Umbilical cord (tissue), 2 donors: Measurements from ENCODE around the gene XXYLT1. TPM values are rescaled to one million over a fixed set of nuclear protein-coding genes. Genes with fewer than 3 reads are reported as not detected.
"Not testable (repeated sequence)": the region's sequence is repeated elsewhere in the genome, so short reads cannot be mapped to it uniquely, and the experiment has no call there.

Experiments
- DNase-seq: peaks from one replicate; pipeline ENCODE4 v3.0.0-alpha.2; 2015; ENCODE audit warnings: low spot score
- total RNA-seq: library from RNA; depleted of rRNA; stranded (reverse); fragments of >200 nt; gene quantifications from one replicate; pipeline ENCODE4 v1.2.3, GENCODE V29; 2014; ENCODE audit warnings: low replicate concordance; ENCODE audit not compliant: insufficient read depth

The XXYLT1 gene
- total RNA-seq, 1 donor from 2014 or later = 21.4 TPM

DNA sequence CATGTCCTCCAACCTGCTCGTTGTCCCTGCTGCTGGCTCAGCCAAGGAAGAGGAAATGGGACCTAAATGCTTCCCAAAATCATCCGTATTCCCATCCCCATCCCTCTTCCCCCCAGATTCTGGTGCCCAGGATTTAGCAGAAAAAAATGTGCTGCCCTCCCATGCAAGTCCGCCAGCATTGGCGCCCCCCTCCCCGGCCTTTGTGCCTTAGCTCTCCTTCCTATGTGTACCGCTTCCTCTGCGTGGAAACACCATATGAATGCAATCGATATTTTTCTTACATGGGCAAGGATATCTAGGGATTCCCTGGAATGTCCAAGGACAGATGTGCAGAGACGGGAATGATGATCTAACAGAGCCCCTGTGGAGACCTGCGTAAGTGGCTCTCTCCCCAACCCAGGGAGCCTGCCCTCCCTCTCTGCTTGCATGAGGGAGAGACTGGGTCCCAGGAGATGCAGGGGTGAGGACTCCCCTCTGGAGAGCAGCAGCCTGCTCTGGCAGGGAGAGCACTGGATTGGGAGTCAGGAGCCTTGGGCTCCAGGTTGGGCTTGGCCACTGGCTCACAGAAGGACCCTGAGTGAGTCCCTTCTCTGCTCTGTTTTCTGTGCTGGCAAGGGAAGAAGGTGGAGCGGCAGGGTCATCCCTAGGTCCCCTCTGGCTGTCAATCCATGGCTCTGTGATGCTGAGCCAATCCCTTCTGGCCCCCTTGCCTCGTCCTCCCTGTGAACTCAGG lies 227.2 kb downstream of the XXYLT1 start:
- DNase-seq = no peak

DNA sequence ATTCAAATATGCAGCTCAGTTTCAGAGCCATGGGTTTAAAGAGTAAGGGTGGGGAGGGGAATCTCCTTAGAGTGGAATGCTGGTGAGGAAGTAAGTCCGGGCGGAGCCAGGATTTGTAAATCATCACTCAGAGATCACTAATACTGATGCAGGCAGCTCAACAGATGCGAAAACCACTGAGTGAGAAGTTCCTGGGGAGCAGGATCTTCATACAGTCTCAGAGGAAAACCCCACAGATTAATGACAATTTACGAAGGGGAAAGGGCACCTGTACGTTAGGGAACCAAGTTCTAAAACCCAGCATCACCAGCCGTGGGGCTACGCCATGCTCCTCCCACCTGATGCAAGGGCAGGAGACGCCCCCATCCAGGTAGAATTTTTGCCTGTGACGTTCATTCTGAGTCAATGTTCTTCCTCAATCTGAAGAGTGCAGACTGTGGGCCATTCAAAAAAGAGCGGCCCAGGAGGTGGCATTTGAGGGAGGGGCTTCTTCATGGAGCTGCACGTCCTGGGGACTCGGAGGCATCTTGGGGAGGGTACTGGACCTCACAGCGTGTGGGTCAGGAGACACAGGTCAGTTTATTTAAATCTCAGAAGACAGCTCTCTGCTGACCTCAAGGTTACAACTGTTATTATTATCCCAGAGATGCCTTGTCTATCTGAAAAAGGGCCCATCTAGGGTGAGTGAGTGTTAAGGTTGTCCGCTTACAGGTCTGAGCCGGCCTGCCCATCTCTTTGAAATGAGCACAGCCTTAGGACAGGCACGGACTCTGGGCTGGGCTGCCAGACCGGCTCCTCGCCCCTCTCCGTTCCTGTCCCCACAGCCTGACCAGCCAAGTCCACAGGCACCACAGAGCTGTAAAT lies 228.0 kb downstream of the XXYLT1 start:
- DNase-seq = peak; percentile 21

DNA sequence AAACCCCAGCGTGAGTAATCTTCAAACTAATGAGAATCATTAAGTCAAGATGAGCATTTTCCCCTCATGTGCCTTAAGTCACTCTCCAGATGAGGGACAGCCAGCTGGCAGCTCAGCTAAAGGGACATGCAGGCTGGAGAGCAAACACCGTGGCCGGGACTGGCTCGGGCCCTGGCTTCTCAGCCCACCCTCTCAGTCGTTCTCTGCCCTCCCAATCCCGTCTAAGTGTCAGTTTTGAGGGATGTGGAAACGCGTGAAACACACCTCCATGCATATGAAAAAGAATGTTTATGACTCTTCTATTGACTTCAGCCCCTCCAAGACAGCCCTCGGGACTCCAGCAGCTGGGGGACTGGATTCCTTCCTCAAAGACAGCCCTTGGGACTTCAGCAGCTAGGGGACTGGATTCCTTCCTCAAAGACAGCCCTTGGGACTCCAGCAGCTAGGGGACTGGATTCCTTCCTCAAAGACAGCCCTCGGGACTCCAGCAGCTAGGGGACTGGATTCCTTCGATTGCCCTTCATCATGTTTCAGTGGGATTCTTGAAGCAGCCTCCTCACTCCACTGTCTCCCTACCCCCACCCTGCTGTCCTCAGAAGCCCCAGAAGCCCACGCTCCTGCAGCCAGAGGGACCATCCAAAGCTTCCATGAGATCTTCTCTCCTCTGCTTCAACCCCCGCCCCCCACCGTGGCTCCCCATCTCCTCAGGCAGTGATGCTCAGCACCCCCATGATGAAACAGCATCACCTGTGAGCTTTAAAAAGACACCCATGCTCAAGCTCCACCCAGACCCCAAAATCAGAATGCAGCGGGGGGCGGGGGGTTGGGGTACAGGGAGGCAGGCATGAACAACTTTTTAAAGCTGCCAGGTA lies 228.9 kb downstream of the XXYLT1 start:
- no peak for DNase-seq

DNA sequence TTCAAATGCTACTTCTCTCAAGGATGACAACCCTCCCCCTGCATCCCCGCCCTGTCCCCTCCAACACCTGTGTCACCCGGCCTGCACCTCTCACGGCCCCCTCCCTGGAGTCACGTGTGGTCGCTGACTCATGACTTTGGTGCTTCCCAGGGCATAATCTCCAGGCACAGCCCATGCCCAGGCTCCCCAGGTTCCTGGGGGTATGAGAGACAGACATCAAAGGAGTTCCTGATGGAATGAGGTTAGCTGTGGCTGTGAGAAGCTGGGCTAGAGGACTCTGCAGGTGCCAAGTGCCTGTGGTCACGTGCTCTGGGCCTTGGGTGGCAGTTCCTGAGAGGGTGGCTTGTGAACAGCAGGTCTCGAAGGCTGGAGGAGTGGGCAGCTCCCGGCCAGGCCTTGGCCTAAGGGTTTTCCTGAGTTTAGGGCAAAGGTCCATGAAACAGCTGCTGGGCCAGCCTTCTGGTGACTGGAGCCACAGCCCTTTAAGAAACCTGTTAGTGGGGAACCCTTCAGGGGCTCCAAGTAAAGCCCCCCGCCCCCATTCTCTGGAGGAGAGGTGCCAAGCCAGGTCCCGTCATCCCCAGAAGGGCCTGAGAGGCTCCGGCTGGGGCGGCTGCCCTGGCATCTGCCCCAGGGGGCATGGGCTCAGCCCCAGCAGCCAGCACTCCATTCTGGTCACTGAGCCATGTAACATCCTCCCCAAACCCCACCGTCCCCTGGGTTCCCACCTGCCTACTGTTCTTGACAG lies 230.0 kb downstream of the XXYLT1 start:
- DNase-seq = no peak

DNA sequence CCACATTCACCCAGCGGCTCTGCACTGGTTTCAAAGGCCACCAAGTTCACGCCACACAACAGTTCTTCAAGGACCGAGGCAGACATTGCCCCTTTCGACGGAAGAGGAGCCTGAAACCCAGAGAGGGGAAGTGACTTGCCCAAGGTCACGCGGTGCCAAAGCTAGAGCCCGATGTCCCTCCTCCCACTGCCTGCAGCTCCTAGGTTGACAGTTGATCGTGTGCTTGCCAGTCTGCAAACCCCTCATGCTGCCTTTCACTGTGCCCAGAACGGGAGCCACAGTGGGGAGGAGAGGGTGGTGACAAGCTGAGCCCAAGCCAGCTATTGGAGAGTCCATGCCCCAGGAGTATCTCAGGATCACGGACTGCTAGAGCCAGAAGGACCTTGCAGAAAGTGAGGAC lies 230.9 kb downstream of the XXYLT1 start:
- no peak for DNase-seq

DNA sequence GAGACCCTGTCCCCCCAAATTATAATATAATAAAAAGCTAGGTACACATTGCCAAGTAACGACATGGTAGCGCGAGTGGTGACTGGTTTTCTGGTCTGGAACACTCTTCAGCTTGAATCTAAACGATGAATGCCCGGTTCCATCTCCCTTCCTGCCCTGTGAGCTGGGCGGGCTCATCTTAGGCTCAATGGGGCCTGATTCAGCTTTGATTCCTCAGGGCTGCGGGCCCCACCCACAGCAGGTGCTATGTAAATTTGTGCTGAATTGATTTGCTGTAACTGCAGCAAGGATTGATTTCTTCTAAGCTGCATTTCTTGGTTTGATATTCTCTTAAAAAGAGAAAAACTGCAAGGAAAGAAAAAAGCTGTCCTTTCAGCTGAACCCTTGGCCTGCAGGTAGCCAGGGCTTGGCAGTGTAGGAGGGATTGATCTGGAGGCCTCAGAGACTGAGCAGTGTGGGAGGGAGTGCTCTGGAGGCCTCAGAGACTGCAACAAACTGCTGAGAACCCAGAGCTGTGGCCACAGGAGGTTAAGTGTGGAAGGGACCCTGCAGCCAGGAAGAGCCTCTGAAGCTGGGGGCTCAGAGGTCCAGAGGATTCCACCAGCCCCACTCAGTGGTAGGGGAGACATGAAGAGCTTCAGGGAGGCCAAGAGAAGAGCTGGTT lies 231.6 kb downstream of the XXYLT1 start:
- DNase-seq = no peak

DNA sequence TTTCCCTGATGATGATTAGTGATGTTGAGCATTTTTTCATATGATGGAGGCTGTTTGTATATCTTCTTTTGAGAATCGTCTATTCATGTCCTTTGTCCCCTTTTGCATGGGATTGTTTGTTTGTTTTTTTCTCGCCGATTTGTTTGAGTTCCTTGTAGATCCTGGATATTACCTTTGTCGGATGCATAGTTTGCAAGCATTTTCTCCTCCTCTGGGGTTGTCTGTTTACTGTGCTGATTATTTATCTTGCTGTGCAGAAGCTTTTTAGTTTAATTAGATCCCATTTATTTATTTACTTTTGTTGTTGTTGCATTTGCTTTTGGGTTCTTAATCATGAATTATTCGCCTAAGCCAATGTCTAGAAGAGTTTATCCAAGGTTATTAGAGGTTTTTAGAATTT lies 232.8 kb downstream of the XXYLT1 start:
- no peak for DNase-seq

DNA sequence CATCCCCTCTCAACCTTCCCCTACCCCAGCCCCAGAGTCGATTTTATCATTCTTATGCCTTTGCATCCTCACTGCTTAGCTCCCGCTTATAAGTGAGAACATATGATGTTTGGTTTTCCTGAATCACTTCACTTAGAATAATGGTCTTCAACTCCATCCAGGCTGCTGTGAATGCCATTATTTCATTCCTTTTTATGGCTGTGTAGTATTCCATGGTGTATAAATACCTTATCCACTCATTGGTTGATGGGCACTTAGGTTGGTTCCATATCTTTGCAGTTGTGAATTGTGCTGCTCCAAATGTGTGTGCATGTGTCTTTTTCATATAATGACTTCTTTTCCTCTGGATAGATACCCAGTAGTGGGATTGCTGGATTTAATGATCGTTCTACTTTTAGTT lies 233.4 kb downstream of the XXYLT1 start:
- not testable (repeated sequence) for DNase-seq

DNA sequence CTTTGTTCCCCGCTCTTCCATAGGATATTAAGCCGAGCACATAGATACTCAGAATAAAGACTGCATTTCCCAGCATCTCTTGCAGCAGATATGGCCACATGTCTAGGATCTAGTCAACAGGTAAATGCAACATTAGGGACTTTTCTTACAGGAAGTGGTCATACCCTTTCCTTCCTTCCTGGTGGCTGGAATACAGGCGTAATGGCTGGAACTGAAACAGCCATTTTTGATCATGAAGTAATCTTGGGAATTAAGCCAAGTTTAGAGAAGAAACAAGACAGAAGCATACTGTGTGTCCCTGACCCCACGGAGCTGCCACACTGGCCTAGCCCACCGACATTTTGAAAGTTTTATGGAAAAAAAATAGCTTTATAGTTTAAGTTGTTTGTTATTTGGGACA lies 234.0 kb downstream of the XXYLT1 start:
- DNase-seq = no peak

DNA sequence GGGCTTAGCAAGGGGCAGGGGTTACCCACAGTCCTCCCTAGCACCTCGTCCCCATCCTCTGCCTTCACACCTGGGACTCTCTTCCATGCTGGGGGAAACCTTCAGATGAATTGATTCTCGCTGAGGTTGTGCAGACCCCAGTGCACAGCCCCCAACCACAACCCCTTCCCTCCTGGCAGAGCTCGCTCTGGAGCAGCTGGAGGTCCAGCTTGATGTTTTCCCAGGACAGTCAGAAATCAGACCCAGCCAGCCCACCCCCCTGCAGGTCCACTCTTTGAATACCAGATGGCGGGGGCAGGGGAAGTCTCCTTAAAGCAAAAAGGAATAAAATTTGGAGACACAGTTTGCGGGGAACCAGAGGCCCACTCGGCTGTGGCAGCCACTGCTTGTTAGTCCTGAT lies 234.4 kb downstream of the XXYLT1 start:
- no peak for DNase-seq

DNA sequence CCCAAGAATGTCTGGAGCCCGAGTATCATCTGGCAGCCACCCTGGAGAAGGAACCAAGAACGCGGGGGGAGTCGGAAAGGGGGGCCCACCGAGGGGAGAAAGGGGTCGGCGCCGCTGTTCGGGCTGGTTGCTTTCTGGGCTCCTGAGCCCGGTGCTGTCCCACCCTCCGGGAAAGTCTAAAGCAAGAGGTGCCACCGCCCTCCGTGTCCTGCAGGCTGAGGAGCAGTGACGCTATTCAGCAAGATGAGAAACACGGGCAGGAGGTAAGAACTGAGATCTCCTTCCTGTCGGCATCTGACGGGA lies 234.8 kb downstream of the XXYLT1 start:
- DNase-seq = no peak

DNA sequence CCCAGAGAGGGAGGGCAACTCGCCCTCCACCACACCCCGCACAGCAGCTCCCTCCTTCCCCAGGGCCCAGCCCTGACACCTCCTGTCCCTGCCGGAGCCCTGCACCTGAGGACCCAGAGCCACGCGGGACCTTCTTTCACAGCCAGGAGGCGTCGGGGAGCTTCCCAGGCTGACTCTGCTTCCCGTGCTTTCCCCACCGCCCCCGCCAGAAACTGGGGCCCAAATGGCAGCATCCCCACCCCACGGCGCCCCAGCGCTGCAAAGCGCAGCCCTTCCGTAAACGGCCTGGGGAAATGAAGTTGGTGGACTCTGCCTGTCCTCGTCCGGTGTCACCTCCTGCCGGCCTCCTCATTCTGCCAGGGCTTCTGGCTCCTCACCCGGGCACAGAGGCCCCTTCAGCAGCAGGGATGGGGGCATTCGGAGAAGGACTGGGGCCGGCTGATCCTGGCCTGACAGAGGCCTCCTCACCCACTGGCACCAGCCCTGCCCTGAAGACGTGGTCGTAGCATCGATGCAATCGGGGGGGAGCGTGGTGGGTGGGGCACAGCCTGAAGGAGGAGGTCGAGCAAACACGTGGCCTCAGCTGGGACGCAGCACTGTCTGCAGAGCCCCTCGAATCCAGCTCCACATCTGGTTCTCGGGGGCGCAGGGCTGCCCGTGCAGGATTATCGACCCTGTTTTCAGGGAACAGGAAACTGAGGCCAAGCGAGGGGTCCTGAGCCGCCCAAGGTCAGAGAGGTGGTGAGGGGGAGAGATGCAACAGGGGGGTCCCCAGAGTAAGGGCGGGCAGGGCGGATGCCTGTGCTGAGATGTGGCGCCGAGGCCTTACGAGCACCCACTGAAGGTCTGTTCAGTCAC lies 235.4 kb downstream of the XXYLT1 start:
- DNase-seq = no peak

DNA sequence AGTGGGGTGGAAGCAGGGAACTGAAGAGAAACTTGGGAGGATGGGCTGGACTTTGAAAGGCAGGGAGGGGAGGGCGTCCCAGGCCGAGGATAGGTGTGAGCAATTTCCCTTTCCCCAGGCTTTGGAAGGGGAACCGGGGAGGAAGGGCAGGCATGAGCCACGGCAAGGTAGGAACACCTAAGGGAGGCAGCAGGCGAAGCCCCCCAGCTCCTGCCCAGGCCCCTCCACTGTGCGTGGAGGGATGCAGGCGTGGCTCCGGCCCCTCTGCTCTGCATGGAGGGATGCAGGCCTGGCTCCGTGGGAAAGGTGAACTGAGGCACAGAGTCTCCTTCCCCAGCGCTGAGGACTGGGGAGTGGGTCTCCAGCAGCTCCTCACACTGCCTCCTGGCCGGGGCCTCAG lies 236.4 kb downstream of the XXYLT1 start:
- DNase-seq = no peak

DNA sequence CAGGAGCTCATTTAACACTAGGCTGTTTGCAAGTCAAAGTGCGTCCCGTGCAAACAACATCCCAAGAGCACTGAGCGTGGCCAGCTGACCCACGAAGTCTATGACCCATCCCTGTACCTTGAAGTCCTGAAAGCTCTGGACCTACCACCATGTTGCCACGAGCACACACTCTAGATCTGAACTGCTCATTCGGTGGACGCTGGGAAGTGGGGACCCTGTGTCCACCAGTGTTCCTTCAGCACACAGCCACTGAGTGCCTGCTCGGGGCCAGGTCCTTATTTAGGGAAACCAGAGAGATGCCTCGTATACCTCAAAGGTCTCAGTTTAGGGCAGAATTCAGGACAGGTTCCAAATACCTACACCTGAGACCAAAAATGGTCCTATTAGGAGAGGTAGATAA lies 236.9 kb downstream of the XXYLT1 start:
- no peak for DNase-seq

DNA sequence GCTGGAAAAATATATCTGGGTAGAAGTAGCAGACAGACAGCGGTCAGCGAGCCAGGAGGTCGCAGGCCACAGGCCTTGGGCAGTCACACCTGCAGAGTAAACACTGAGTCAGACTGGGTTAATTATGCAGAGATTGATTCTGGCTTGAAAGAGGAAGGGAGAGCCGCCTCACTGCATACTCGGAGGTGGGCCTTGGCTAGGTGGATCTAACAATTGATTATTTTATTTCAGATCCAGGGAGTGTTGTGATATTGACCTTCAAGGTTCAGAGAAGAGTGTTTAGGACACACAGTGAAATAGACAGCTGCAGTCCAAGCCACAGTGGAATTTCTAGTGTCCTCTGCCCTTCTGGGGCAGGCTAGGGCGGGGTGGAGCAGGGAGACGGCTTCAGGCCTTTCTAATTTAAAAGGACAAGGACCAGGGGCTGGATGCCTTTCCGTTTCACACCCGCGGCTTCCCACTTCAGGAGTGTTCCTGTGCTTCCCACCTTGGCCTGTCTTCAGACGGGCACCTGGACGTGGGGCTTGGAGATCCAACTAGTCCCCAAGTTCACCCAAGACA lies 237.3 kb downstream of the XXYLT1 start:
- DNase-seq = no peak

DNA sequence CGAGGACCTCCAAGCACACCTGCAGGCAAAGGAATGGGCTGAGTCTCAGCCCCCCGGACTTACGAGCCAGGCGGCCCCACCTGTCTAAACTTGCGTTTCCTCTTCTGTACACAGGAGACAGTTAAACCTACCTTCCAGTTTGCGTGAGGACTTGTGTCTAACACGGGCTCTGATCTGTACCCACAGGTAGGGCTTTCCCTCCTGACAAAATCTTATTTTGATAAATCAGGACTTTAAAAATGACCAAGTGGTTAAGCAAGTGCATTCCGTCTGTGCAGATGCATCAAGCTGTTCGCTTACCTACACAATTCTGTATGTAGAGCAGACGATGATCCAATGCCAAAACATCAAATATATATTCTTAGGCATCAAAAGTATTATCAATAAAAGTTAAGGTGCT lies 238.0 kb downstream of the XXYLT1 start:
- no peak for DNase-seq

DNA sequence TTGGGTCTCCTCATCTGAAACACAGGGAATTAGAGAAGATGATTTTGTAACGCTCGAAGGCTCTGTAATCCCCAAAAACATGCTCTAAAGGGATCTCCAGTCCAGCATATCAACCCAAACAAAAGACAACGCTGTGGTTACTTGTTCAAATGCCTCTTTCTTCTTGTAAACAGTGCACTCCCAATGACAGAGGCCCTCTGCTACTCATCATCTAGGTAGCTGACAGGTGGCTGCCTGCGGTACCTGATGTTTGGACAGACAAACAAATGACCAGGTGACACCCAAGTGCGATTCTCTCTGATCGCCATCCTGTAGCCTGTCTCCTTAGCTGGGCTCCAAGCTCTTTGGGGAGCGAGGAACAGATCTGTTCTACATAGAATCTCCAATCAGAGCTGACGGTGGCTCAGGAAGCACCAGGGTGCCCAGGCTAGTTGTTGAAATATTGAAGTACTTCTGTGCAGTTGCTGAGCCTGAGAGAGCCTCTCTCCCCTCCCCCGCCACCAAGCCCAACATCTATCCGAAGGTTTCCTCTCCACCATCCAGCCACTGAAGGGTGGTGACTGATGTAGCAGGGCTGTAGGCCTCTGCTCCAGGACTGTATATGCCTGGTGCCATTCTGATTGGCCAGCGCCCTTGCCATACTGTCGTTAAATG lies 238.7 kb downstream of the XXYLT1 start:
- no peak for DNase-seq

DNA sequence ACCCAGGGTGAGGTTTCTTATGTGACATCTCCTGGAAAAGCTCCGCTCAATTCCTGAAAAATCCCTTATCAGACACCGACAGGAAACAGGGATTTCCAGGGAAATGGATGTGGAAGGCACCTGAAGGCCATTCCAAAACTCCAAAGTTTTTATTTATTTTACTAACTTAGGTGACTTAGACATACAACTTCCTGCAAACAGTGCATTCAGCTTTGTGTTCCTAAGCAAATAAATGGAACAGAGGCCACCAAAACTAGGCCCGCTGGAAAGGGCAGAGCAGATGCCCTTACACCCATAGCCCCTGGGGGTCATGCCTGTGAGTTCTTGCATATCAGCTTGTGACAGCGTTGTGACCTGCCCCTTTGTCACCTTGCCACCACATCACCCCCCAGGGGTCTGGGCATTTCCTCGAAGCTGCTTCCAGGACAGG lies 239.4 kb downstream of the XXYLT1 start:
- no peak for DNase-seq

DNA sequence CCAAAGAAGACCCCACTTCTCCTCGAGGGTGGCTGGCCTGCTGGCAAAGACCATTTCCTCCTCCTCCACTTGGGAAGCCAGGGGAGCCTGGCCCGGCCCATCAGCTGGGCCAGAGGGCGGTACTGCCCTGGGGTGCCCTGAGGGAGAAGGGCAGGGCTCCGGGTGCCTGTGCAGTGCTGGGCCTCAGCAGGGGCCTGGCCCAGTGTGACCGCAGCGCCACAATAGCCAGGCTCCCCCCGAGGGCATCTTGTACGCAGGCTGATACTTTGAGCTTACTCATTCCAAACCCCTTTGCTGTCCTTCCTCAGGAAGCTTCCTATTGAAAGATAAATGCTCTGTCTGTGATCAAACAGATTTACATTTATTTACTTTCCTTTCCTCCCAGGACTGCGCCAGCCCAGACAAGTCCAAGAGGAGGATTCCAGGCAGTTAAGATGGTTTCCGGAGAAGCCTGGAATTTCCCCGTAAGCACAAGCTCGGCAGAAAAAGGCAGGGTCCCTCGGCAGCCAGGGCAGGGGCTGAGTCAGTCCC lies 240.1 kb downstream of the XXYLT1 start:
- DNase-seq = peak; percentile 73
